ENCODE data around the gene TMEM107. TPM values are rescaled to one million over a fixed set of nuclear protein-coding genes. Genes with fewer than 3 reads are reported as not detected.

Gene TMEM107
- total and polyA plus RNA-seq, 2 donors = 21.3 to 71.6 TPM

DNA sequence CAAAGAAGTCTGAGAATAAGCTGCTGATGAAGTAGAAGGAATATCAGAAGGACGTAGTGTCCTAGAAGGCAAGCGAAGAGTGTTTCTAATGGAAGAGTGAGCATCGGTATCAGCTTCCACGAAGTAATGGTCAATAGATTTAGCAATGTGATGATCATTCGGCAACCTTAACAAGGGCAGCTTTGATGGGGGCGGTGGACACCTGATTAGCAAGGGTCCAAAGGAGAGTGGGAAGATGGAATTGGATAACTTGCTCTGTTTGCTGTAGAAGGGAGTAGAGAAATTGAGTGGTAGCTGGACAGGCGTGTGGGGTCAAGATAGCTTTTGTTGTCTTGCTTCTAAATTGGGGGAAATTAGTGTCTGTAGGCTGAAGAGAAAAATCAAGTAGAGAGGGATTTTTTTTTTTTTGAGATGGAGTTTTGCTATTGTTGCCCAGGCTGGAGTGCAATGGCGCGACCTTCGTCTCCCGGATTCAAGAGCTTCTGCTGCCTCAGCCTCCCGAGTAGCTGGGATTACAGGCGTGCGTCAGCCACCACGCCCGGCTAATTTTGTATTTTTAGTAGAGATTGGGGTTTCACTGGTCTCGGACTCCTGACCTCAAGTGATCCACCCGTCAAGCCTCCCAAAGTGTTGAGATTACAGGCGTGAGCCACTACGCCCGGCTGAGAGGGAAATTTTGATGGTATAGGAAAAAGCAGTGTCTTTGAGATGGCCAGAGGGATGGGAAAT, 38.4 kb downstream of the TMEM107 start:
- H3K27me3 ChIP-seq (ENCODE audit: control insufficient read depth in 2 of 2, insufficient read depth in 1 of 2, low read length in 1 of 2) = peaks cover 4 to 36% of the 10 kb centered on the region in 2 donors
- WGBS = 26% methylated on average over 21 of the region's 21 CpGs
- H3K36me3 ChIP-seq (ENCODE audit: control insufficient read depth in 2 of 2, insufficient read depth in 2 of 2, low read length in 1 of 2) = peaks cover 24 to 32% of the 10 kb centered on the region in 2 donors
- H3K27ac ChIP-seq (ENCODE audit: low read depth in 1 of 2, low read length in 1 of 2) = peak overlapping the region; percentile 26 to 92
- peaks cover 15 to 24% of the 10 kb centered on the region in 2 donors for H3K4me1 ChIP-seq (ENCODE audit: control insufficient read depth in 2 of 2, insufficient read depth in 2 of 2, low read length in 2 of 2)
- no peak for DNase-seq (ENCODE audit: low read depth in 6 of 9, low spot score in 9 of 9)
- no peaks in the 10 kb centered on the region for H3K9me3 ChIP-seq (ENCODE audit: control insufficient read depth in 2 of 2, insufficient read depth in 1 of 2, low read length in 1 of 2)
- peak overlapping the region; percentile 44 to 45 for H3K4me3 ChIP-seq (ENCODE audit: low read length in 2 of 2)

DNA sequence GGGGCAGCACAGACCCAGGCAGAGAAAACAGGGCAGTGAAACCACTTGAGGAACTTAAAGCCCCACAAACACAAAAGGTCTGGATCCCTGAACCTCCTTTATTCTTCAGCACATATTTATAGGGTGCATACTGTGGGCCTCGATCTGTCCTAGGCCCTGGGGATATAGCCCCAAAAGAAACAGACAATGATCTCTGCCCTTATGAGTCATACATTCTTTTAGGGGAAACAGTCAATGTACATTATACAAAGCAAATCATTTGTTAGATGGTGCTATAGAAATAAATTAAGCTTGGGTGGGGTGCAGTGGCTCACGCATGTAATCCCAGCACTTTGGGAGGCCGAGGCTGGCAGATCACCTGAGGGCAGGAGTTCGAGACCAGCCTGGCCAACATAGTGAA, 42.2 kb downstream of the TMEM107 start:
- Histone ChIP-seq H3K4me3 (ENCODE audit: low read length in 2 of 2) (no peak overlapping the region), H3K4me1 (ENCODE audit: control insufficient read depth in 2 of 2, insufficient read depth in 2 of 2, low read length in 2 of 2) (peaks cover 13 to 14% of the 10 kb centered on the region in 2 donors), H3K36me3 (ENCODE audit: control insufficient read depth in 2 of 2, insufficient read depth in 2 of 2, low read length in 1 of 2) (no peaks in the 10 kb centered on the region), H3K9me3 (ENCODE audit: control insufficient read depth in 2 of 2, insufficient read depth in 1 of 2, low read length in 1 of 2) (no peaks in the 10 kb centered on the region), H3K27ac (ENCODE audit: low read depth in 1 of 2, low read length in 1 of 2) (no peak overlapping the region), H3K27me3 (ENCODE audit: control insufficient read depth in 2 of 2, insufficient read depth in 1 of 2, low read length in 1 of 2) (peaks cover 4 to 67% of the 10 kb centered on the region in 2 donors)
- WGBS = 94% methylated on average over 4 of the region's 4 CpGs
- no peak for DNase-seq (ENCODE audit: low read depth in 6 of 9, low spot score in 9 of 9)

DNA sequence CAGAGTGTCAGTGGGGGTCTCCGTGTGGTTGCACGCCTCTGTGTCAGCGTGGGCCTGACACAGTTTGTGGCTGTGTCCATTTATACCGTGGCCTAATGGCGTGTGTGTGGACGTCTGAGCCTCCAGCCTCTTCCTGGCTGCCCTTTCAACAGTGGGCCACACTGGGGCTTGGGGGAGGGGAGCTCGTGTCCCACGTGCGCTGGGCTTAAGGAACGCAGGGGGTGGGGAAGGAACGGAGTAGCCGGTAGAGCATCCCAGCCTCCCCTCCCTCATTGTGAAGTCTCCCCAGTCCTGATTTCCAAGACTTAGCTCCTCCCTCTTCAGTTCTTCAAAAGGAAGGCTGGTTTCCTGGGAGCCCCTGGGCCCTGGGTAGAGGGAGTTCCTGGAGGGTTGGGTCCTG, 42.8 kb downstream of the TMEM107 start:
- H3K4me1 ChIP-seq (ENCODE audit: control insufficient read depth in 2 of 2, insufficient read depth in 2 of 2, low read length in 2 of 2) = peaks cover 9 to 10% of the 10 kb centered on the region in 2 donors
- peaks cover 6 to 73% of the 10 kb centered on the region in 2 donors for H3K27me3 ChIP-seq (ENCODE audit: control insufficient read depth in 2 of 2, insufficient read depth in 1 of 2, low read length in 1 of 2)
- H3K27ac ChIP-seq (ENCODE audit: low read depth in 1 of 2, low read length in 1 of 2) = no peak overlapping the region
- H3K36me3 ChIP-seq (ENCODE audit: control insufficient read depth in 2 of 2, insufficient read depth in 2 of 2, low read length in 1 of 2) = no peaks in the 10 kb centered on the region
- H3K4me3 ChIP-seq (ENCODE audit: low read length in 2 of 2) = no peak overlapping the region
- no peaks in the 10 kb centered on the region for H3K9me3 ChIP-seq (ENCODE audit: control insufficient read depth in 2 of 2, insufficient read depth in 1 of 2, low read length in 1 of 2)
- 95% methylated on average over 12 of the region's 12 CpGs for WGBS
- no peak for DNase-seq (ENCODE audit: low read depth in 6 of 9, low spot score in 9 of 9)

DNA sequence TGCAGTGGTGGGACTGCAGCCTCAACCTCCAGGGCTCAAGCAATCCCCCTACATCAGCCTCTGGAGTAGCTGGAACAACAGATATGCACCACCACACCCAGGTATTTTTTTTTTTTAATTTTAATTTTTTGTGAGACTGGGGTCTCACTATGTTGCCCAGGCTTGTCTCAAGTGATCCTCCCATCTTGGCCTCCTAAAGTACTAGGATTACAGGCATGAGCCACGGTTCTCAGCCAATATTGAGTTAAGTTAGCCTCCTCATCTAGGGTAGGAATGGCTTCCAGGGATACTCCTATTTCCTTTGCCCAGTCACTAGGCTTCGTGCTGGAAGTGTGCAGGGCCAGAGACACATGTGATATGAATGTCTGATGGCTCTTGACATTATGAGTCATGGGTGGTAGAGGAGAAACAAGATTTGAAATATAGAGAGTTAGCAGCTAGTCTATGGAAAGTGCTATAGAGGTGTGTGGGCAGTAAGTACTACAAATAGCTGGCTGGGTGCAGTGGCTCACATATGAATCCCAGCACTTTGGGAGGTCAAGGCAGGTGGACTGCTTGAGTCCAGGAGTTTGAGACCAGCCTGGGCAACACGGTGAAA, 44.2 kb downstream of the TMEM107 start:
- 90% methylated on average over 3 of the region's 3 CpGs for WGBS
- DNase-seq (ENCODE audit: low read depth in 6 of 9, low spot score in 9 of 9) = no peak
- Histone ChIP-seq H3K27me3 (ENCODE audit: control insufficient read depth in 2 of 2, insufficient read depth in 1 of 2, low read length in 1 of 2) (peaks cover 11 to 75% of the 10 kb centered on the region in 2 donors), H3K4me1 (ENCODE audit: control insufficient read depth in 2 of 2, insufficient read depth in 2 of 2, low read length in 2 of 2) (peaks cover 0 to 4% of the 10 kb centered on the region in 2 donors), H3K36me3 (ENCODE audit: control insufficient read depth in 2 of 2, insufficient read depth in 2 of 2, low read length in 1 of 2) (no peaks in the 10 kb centered on the region), H3K4me3 (ENCODE audit: low read length in 2 of 2) (no peak overlapping the region), H3K9me3 (ENCODE audit: control insufficient read depth in 2 of 2, insufficient read depth in 1 of 2, low read length in 1 of 2) (no peaks in the 10 kb centered on the region), H3K27ac (ENCODE audit: low read depth in 1 of 2, low read length in 1 of 2) (no peak overlapping the region)

DNA sequence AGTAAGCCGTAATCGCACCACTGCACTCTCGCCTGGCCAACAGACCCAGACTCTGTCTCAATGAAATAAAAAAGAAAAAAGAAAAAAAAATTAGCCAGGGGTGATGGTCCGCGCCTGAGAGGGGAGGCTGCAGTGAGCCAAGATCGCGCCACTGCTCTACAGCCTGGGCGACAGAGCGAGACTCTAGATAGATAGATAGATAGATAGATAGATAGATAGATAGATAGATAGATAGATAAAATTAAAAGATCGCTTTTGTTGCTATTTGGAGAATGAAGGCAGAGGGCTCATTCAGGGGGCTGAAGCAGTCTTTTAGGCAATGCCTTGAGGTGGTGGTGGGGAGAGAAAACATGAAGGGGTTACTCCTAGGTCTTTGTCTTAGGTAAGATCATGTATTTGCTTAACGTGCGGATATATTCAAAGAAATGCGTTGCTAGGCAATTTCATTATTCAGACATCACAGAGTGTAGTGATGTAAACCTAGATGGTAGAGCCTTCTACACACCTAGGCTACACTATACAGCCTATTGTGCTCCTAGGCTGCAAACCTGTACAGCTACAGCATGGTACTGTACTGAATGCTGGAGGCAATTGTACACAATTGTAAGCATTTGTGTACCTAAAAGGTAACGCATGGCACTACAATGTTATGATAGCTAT, 47.9 kb downstream of the TMEM107 start:
- peaks cover 37 to 89% of the 10 kb centered on the region in 2 donors for H3K27me3 ChIP-seq (ENCODE audit: control insufficient read depth in 2 of 2, insufficient read depth in 1 of 2, low read length in 1 of 2)
- 93% methylated on average over 14 of the region's 14 CpGs for WGBS

DNA sequence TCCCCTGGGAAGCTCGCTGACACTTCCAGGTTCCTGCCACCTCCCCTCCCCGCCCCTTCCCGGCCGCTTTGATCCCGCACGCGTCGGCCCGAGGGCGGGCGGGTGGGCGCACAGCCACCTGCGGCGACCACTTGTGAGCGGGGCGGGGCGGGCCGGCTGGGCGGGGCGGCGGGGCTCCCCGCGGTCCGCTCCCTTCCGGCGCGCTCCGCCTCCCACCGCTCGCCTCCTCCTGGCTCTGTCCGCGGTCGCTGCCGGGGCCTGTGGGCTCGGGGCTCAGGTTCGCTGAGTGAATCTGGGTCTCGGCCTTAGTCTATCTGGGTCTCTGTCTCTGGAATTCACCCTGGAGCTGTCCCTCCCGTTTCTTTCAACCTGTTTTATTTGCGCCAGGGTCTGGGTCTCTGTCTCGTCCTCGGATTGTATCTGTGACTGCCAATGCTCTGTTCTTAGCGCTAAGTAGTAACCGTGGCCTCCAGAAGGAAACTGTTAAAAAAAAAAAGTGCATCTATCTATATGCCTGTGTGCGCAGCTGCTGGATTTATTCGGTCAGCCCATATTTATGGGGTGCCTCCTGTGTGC, 49.6 kb downstream of the TMEM107 start:
- Histone ChIP-seq H3K9me3 (ENCODE audit: control insufficient read depth in 2 of 2, insufficient read depth in 1 of 2, low read length in 1 of 2) (peaks cover 0 to 13% of the 10 kb centered on the region in 2 donors), H3K27me3 (ENCODE audit: control insufficient read depth in 2 of 2, insufficient read depth in 1 of 2, low read length in 1 of 2) (peaks cover 53 to 97% of the 10 kb centered on the region in 2 donors)
- under 1% methylated on average over 45 of the region's 45 CpGs for WGBS

More for the DNA sequence above, 47.9 kb downstream of the TMEM107 start:
- no peak for DNase-seq (ENCODE audit: low read depth in 6 of 9, low spot score in 9 of 9)
- H3K9me3 ChIP-seq (ENCODE audit: control insufficient read depth in 2 of 2, insufficient read depth in 1 of 2, low read length in 1 of 2) = peaks cover 0 to 13% of the 10 kb centered on the region in 2 donors
- H3K36me3 ChIP-seq (ENCODE audit: control insufficient read depth in 2 of 2, insufficient read depth in 2 of 2, low read length in 1 of 2) = no peaks in the 10 kb centered on the region
- no peak overlapping the region for H3K4me3 ChIP-seq (ENCODE audit: low read length in 2 of 2)
- peaks cover 16 to 40% of the 10 kb centered on the region in 2 donors for H3K4me1 ChIP-seq (ENCODE audit: control insufficient read depth in 2 of 2, insufficient read depth in 2 of 2, low read length in 2 of 2)
- H3K27ac ChIP-seq (ENCODE audit: low read depth in 1 of 2, low read length in 1 of 2) = no peak overlapping the region

DNA sequence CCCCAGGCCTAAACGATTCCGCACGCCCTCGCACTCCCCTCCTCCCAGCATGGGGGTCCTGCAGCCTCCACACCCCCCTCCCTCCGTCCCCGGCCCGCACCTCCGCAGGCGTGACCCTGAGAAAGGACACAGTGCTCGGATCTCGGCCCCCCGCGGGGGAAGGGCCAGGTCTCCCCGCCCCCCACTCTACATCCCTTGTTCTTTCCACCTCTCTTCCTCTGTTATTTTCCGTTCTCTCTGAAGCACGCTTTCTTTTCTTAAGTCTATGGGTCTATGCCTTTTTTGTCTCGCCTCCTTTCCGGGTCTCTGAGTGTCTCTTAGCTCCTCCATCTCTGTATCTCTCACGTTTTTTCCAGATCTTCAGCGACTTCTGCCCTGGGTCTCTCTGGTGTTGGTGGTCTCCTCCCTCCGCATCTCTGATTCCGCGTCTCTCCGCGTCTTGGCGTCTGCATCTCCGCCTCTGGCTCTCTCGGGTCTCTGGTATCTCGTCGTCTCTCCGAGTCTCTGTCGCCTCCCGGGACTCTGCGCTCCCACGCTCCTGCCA, 50.2 kb downstream of the TMEM107 start:
- Histone ChIP-seq H3K36me3 (ENCODE audit: control insufficient read depth in 2 of 2, insufficient read depth in 2 of 2, low read length in 1 of 2) (no peaks in the 10 kb centered on the region), H3K4me1 (ENCODE audit: control insufficient read depth in 2 of 2, insufficient read depth in 2 of 2, low read length in 2 of 2) (peaks cover 27 to 59% of the 10 kb centered on the region in 2 donors), H3K4me3 (ENCODE audit: low read length in 2 of 2) (peak overlapping the region; percentile 32 to 52), H3K27ac (ENCODE audit: low read depth in 1 of 2, low read length in 1 of 2) (no peak overlapping the region), H3K27me3 (ENCODE audit: control insufficient read depth in 2 of 2, insufficient read depth in 1 of 2, low read length in 1 of 2) (peaks cover 58 to 97% of the 10 kb centered on the region in 2 donors), H3K9me3 (ENCODE audit: control insufficient read depth in 2 of 2, insufficient read depth in 1 of 2, low read length in 1 of 2) (peaks cover 0 to 13% of the 10 kb centered on the region in 2 donors)
- DNase-seq (ENCODE audit: low read depth in 6 of 9, low spot score in 9 of 9) = peak in 1 of 9 donors; percentile 62
- under 1% methylated on average over 35 of the region's 35 CpGs for WGBS

More for the DNA sequence above, 49.6 kb downstream of the TMEM107 start:
- peak in 1 of 9 donors; percentile 55 for DNase-seq (ENCODE audit: low read depth in 6 of 9, low spot score in 9 of 9)
- Histone ChIP-seq H3K4me3 (ENCODE audit: low read length in 2 of 2) (peak overlapping the region; percentile 44 to 52), H3K4me1 (ENCODE audit: control insufficient read depth in 2 of 2, insufficient read depth in 2 of 2, low read length in 2 of 2) (peaks cover 24 to 56% of the 10 kb centered on the region in 2 donors), H3K27ac (ENCODE audit: low read depth in 1 of 2, low read length in 1 of 2) (peak overlapping the region in 1 of 2 donors; percentile 4), H3K36me3 (ENCODE audit: control insufficient read depth in 2 of 2, insufficient read depth in 2 of 2, low read length in 1 of 2) (no peaks in the 10 kb centered on the region)

DNA sequence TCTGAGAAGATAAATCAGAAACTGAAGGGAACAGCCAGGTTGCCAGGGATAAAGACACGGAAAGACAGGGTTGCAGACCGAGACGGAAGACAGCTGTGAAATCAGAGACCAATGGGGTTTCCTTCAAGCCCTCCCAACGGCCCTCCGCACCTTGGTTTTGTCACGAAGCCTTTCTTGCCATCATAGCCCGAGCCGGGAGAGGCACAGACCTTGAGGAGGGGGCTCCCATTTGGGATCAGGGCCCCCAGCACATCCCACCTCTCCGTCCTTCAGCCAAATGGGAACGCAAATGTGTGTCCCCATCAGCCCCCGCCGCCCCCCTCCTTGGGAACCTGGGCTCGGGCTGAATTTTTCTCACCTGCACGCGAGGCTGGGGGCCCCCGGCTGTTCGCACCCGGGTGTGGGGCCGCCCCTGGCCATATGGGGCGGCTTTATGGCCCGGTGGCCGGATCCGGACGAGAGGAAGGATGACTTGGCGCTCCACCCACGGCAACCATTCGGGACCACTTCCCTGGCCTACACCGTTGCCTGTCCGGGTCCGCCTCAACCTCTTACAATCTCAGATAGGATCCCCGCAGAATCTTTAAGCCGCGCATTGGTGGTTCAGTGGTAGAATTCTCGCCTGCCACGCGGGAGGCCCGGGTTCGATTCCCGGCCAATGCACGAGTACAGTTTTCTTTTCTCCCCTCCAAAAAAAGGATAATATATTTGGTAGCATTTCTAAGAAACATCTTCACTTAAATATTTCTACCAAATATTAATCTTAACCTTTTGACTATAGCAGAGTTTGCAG, 50.8 kb downstream of the TMEM107 start:
- Histone ChIP-seq H3K27me3 (ENCODE audit: control insufficient read depth in 2 of 2, insufficient read depth in 1 of 2, low read length in 1 of 2) (peaks cover 60 to 100% of the 10 kb centered on the region in 2 donors), H3K4me3 (ENCODE audit: low read length in 2 of 2) (peak overlapping the region; percentile 32 to 52), H3K36me3 (ENCODE audit: control insufficient read depth in 2 of 2, insufficient read depth in 2 of 2, low read length in 1 of 2) (no peaks in the 10 kb centered on the region), H3K9me3 (ENCODE audit: control insufficient read depth in 2 of 2, insufficient read depth in 1 of 2, low read length in 1 of 2) (peaks cover 0 to 13% of the 10 kb centered on the region in 2 donors), H3K4me1 (ENCODE audit: control insufficient read depth in 2 of 2, insufficient read depth in 2 of 2, low read length in 2 of 2) (peaks cover 30 to 66% of the 10 kb centered on the region in 2 donors), H3K27ac (ENCODE audit: low read depth in 1 of 2, low read length in 1 of 2) (no peak overlapping the region)
- peak; percentile 46 to 90 (median 73) for DNase-seq (ENCODE audit: low read depth in 6 of 9, low spot score in 9 of 9)
- WGBS = under 1% methylated on average over 40 of the region's 40 CpGs

Data from thymus (tissue), 11 donors.